DLD1 (cell line): ENCODE results near the gene SLAMF6.

ENCODE experiments used
- in situ Hi-C: cut with HindIII; loops from 2 replicates; pipeline ENCODE4 v1.10.0; 2017; ENCODE audit warnings: low sequenced_read_pairs

Gene SLAMF6

GRCh38 chr1:160474392-160475242 is 48.4 kb downstream of the SLAMF6 start:
- in situ Hi-C loops: no loop called here

DNA sequence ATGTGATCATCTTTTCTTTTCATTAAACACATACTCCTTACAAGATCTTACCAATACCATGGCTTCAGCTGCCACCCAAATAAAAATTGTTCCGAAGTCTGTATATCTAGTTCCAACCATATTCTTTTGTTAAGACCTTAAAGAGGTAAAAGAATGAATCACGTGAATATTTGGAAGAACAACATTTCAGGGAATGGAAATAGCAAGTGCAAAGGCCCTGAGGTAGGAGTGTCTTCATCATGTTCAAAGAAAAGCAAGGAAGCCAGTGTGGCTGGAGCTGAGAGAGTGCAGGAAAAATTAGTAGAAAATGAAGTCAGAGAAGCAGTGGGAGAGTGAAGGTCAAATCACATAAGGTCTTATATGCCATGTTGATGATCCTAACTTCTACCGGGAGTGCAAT is 50.9 kb downstream of the SLAMF6 start:
- in situ Hi-C loops: no loop called here

- in situ Hi-C loops: no loop called here
These were observed 51.8 kb downstream of the SLAMF6 start for GRCh38 chr1:160471253-160471652.

- in situ Hi-C loops: loop anchor here (5.0 kb wide), 1 partner anchor 35 kb away; no protein-coding TSS in a partner anchor
These were observed 55.5 kb downstream of the SLAMF6 start for GRCh38 chr1:160467576-160467975.

GRCh38 chr1:160466961-160467360 is 56.1 kb downstream of the SLAMF6 start:
- in situ Hi-C loops: loop anchor here (5.0 kb wide), 1 partner anchor 35 kb away; no protein-coding TSS in a partner anchor

GRCh38 chr1:160465123-160465522 is 57.9 kb downstream of the SLAMF6 start:
- in situ Hi-C loops: loop anchor here (5.0 kb wide), 1 partner anchor 33 kb away; no protein-coding TSS in a partner anchor

GRCh38 chr1:160460683-160461287 is 62.3 kb downstream of the SLAMF6 start:
- in situ Hi-C loops: no loop called here

- in situ Hi-C loops: no loop called here
These were observed 62.8 kb downstream of the SLAMF6 start for GRCh38 chr1:160460214-160460642.

GRCh38 chr1:160459687-160460086 is 63.4 kb downstream of the SLAMF6 start:
- in situ Hi-C loops: no loop called here

DNA sequence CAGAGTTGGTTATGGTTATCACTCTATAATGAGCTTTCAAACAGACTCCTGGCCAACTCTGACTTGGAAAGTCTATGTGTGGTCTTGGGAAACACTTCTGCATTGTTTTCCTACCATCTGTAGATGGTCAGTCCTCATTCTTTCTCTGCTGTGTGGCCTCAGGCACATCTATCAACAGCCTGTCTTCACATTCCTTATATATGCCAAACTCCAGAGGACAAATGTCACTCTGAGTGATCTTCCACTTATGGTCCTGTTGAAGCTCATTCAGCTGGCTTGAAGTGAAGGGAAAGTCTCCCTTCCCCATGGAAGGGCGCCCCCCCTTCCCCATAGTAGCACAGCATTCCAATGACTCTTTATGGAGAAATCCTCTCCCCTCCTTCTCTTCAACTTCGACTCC is 64.0 kb downstream of the SLAMF6 start:
- in situ Hi-C loops: no loop called here

GRCh38 chr1:160455153-160455517 is 67.9 kb downstream of the SLAMF6 start:
- in situ Hi-C loops: no loop called here

GRCh38 chr1:160454371-160455152 is 68.5 kb downstream of the SLAMF6 start:
- in situ Hi-C loops: no loop called here

DNA sequence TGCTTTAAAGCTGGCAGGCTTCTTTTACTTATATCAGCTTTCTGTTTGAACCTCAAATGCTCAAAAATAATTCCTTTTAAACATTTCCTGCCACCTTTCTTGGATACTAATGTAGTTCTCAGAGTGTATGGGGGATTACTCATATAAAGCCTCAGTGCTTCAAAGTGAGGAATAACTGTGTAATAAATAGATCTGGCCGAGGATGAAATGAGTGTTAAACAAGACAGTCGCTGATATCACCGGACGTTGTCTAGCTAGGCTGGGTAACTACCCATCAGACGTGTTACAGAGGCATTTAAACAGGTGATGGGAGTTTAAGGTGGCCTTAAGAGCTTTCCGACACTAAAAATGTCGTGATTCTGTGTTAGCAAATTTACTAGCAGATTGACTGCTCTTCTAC is 69.6 kb downstream of the SLAMF6 start:
- in situ Hi-C loops: no loop called here

DNA sequence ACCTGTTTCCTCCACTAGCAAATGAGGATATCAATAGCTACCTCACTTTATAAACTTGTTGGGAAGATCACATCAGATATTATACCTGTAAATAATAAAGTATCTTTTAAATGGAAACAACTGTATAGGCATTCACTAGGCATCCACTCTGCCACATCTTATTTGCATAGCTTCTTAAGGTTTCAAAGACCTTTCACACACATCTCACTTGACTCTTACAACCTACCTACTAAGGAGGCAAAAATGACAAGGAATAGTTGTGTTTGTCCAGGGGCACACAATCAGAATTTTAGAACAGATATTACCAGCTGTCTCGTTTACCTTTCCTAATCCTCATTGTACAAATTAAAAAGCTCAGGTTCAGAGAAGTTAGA is 71.2 kb downstream of the SLAMF6 start:
- in situ Hi-C loops: no loop called here

- in situ Hi-C loops: no loop called here
These were observed 71.8 kb downstream of the SLAMF6 start for GRCh38 chr1:160451119-160451858.

DNA sequence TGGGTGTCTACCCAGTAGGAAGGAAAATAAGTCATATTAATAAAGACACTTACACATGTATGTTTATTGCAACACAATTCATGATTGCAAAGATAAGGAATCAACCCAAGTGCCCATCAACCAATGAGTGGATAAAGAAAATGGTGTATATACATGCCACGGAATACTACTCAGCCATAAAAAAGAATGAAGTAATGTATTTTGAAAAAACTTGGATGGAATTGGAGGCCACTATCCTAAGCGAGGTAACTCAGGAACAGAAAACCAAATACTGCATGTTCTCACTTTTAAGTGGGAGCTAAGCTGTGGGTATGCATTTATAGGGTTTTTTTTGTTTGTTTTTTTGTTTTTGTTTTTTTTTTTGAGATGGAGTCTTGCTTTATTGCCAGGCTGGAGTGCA is 73.6 kb downstream of the SLAMF6 start:
- in situ Hi-C loops: loop anchor here (25.0 kb wide), 1 partner anchor 163 kb away; no protein-coding TSS in a partner anchor

DNA sequence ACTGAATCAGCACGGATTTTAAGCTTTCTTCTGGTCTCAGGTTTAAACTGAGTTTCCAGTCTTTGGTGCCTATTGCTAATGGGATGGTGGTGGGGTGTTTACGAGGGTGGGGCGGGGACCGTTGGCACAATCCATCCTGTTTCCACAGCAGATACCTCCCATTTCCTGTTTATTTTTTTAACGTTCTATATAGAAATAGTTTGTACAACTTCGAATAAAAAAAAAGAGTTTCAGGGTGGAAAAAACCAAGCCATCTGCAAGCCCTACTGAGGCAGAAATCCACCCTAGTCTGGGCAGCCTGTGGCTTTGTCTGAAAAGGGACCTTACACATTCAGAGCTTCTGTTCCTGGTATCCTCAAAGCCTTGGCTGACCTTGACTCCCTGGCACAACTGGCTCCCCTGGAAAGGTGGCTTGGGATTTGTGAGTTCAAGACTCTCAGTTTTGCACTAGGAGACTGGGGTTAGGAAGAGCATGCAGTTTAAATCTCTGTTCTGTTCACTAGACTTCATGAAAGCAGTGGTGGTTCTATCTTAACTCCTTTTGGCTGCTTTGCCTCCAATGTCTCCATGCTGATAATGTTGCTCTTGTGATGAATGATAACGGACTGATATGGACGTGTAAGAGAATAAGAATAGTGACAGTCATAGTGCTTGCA is 76.0 kb downstream of the SLAMF6 start:
- in situ Hi-C loops: loop anchor here (25.0 kb wide), 1 partner anchor 165 kb away; no protein-coding TSS in a partner anchor

DNA sequence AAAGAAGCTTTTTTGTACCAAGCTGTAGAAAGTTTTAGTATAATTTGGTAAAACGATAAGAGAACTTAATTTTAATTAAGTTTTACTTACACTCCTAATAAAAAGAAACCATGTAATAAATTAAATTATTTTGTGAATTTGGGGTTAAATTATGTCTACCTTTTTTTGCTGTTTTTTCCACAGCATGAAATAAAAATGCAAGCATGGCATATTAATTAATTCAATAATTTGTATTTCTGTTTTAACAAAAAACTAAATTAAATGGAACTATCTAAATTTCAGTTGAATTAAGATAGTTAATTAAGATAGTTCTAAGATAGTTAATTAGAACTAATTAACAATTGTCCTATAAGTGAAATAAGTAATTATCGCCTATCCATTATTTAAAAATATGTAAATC is 83.3 kb downstream of the SLAMF6 start:
- in situ Hi-C loops: loop anchor here (25.0 kb wide), 1 partner anchor 173 kb away; no protein-coding TSS in a partner anchor

- in situ Hi-C loops: loop anchor here (25.0 kb wide), 1 partner anchor 173 kb away; no protein-coding TSS in a partner anchor
These were observed 84.1 kb downstream of the SLAMF6 start for GRCh38 chr1:160438935-160439334.
